Pancreas (tissue), 10 donors: ENCODE results near the gene NDC1. TPM values are rescaled to one million over a fixed set of nuclear protein-coding genes. Genes with fewer than 3 reads are reported as not detected.
A peak's percentile ranks its signal among the peaks of the same experiment; 100 is the strongest.
"Not testable (repeated sequence)": the region's sequence is repeated elsewhere in the genome, so short reads cannot be mapped to it uniquely, and the experiment has no call there.

Experiments
- ATAC-seq, 4 donors: fragments of 200-7000 bp; cut with Tn5 transposase; one replicate each; pipeline versions ENCODE4 v1.8.0 to v1.9.1; 2020; ENCODE audit warnings: mild to moderate bottlenecking in 4 of 4, moderate library complexity in 4 of 4
- DNase-seq, 6 donors: peaks; one replicate each; pipeline ENCODE4 v3.0.0-alpha.2; 2020
- FAIRE-seq: peaks from 2 replicates; lab custom pipeline; 2012; peaks lifted over from hg19 to GRCh38; lab: Jason Lieb, UNC
- H3K27ac ChIP-seq, 4 donors: fragments of 200-600 bp; sonication (generic); 1 replicate in 3 of 4; 2 replicates in 1 of 4; pipeline versions ENCODE4 v1.5.0 to v1.8.0; 2020
- H3K27me3 ChIP-seq, 4 donors: fragments of 200-600 bp; one replicate each; pipeline ENCODE4 v1.8.0; 2021
- H3K36me3 ChIP-seq, 3 donors: fragments of 200-600 bp; sonication (generic) in 1 of 3; one replicate each; pipeline versions ENCODE4 v1.5.0 to v1.8.0; 2020 to 2021
- H3K4me1 ChIP-seq, 3 donors: fragments of 200-600 bp; one replicate each; pipeline ENCODE4 v1.8.0; 2021
- H3K4me3 ChIP-seq, 4 donors: fragments of 200-600 bp; sonication (generic) in 2 of 4; one replicate each; pipeline versions ENCODE4 v1.5.0 to v1.8.0; 2020 to 2021
- H3K9me3 ChIP-seq, 4 donors: fragments of 200-600 bp; one replicate each; pipeline ENCODE4 v1.8.0; 2021
- WGBS, 2 donors: extraction: QIAGEN DNeasy Blood & Tissue Kit; methylation state at CpG; one replicate each; pipeline ENCODE4 v1.1.7; 2013; 5-methylcytosine and 5-hydroxymethylcytosine counted together
- intact Hi-C, 3 donors: fragments of 100-400 bp; cut with DNase I; formaldehyde crosslinking; loops; one replicate each; pipeline versions ENCODE4 v1.11.1 to v1.14.2; 2022
- polyA plus RNA-seq, 2 donors: library from polyadenylated mRNA; stranded (reverse); fragments of 200-250 nt; gene quantifications; one replicate each; pipeline ENCODE4 v1.2.3, GENCODE V29; 2013
- total RNA-seq, 6 donors: library from RNA; stranded (reverse); fragmentation: NEBNext Ultra II Directional in 4 of 6; extraction: Animal tissue kit (Norgen Biotek cat#: 25700) in 4 of 6; gene quantifications; one replicate each; pipeline versions ENCODE4 v1.2.1 to v1.2.4, GENCODE V29; 2021 to 2023
- TF ChIP-seq, protein P1 (sequence below), 4 donors: fragments of 200-600 bp; sonication (generic) in 3 of 4; IDR thresholded peaks; one replicate each; pipeline versions ENCODE4 v1.5.0 to v1.8.0; 2021; ENCODE audit warnings: antibody characterized with exemption in 4 of 4
- donor health status: healthy with polysubstance abuse.
- donor health status: DM: no; HTN: no; CAD: no; lungs with moderate emphysema.
- donor health status: DM: no; HTN: no; CAD: no.
- donor health status: control.
- donor health status: control.
- donor health status: Bipolar disorder and iron deficiency.
- donor health status: DM: yes; HTN: yes; CAD: no.
- donor health status: DM: no; HTN: no; CAD: no.
- donor health status: DM: no; HTN: no; CAD: no.
- donor health status: DM: yes; HTN: yes; CAD: no.

Gene NDC1, protein sequence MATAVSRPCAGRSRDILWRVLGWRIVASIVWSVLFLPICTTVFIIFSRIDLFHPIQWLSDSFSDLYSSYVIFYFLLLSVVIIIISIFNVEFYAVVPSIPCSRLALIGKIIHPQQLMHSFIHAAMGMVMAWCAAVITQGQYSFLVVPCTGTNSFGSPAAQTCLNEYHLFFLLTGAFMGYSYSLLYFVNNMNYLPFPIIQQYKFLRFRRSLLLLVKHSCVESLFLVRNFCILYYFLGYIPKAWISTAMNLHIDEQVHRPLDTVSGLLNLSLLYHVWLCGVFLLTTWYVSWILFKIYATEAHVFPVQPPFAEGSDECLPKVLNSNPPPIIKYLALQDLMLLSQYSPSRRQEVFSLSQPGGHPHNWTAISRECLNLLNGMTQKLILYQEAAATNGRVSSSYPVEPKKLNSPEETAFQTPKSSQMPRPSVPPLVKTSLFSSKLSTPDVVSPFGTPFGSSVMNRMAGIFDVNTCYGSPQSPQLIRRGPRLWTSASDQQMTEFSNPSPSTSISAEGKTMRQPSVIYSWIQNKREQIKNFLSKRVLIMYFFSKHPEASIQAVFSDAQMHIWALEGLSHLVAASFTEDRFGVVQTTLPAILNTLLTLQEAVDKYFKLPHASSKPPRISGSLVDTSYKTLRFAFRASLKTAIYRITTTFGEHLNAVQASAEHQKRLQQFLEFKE
- total RNA-seq (1 to 10 TPM; 1.6 to 7.4 (median 4.7) TPM), polyA plus RNA-seq (1 to 10 TPM; 1.8 to 3.5 TPM)

- ATAC-seq (peak; percentile 97 to 99 (median 97)), DNase-seq (peak; percentile 82 to 93 (median 89)), FAIRE-seq (peak; percentile 84)
- Histone ChIP-seq H3K4me1 (peaks cover 0 to 5% (median 0%) of the 10 kb centered on the region in 3 donors), H3K4me3 (peak within 1 kb of the TSS; percentile 60 to 85 (median 78)), H3K36me3 (no peaks in the 10 kb centered on the region), H3K27me3 (no peaks in the 10 kb centered on the region), H3K9me3 (no peaks in the 10 kb centered on the region), H3K27ac (peak within 1 kb of the TSS; percentile 89 to 98 (median 91))
- 0% methylated on average over 58 to 59 of the region's 59 CpGs for WGBS, 2 donors
- TF ChIP-seq, protein P1, sequence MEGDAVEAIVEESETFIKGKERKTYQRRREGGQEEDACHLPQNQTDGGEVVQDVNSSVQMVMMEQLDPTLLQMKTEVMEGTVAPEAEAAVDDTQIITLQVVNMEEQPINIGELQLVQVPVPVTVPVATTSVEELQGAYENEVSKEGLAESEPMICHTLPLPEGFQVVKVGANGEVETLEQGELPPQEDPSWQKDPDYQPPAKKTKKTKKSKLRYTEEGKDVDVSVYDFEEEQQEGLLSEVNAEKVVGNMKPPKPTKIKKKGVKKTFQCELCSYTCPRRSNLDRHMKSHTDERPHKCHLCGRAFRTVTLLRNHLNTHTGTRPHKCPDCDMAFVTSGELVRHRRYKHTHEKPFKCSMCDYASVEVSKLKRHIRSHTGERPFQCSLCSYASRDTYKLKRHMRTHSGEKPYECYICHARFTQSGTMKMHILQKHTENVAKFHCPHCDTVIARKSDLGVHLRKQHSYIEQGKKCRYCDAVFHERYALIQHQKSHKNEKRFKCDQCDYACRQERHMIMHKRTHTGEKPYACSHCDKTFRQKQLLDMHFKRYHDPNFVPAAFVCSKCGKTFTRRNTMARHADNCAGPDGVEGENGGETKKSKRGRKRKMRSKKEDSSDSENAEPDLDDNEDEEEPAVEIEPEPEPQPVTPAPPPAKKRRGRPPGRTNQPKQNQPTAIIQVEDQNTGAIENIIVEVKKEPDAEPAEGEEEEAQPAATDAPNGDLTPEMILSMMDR (IDR thresholded peaks at IDR 0.05): no peak
- intact Hi-C loops: no loop called here
These were observed at the start of gene NDC1 for GRCh38 chr1:53837924-53838653. Gene NDC1, minus strand, starts transcription at chr1:53838296. Its CDS starts 35 bp downstream, at chr1:53838261.

DNA sequence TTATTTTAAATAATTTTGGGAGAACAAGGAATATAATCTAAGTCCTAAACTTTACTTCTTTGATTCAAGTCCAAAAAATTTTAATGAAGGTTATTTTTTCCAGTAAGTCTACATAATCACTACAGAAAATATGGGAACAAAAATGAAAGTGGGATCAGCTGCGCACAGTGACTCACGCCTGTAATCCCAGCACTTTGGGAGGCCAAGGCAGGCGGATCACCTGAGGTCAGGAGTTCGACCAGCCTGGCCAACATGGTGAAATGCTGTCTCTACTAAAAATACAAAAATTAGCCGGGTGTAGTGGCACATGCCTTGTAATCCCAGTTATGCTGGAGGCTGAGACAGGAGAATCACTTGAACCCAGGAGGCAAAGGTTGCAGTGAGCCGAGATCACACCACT lies 45.5 kb upstream of the NDC1 start:
- not testable (repeated sequence) for DNase-seq, H3K4me3 ChIP-seq, H3K4me1 ChIP-seq, ATAC-seq, FAIRE-seq, H3K9me3 ChIP-seq, H3K27me3 ChIP-seq, H3K36me3 ChIP-seq, H3K27ac ChIP-seq
- WGBS, 2 donors: 93 to 96% methylated on average over 6 of the region's 6 CpGs
- intact Hi-C loops: loop anchor here in 1 of 3 donors (5.0 kb wide), 1 partner anchor 79 kb away; no protein-coding TSS in a partner anchor

- not testable (repeated sequence) for H3K9me3 ChIP-seq, H3K4me3 ChIP-seq, DNase-seq, H3K27me3 ChIP-seq, ATAC-seq, FAIRE-seq, H3K27ac ChIP-seq, H3K4me1 ChIP-seq
- WGBS, 2 donors: 96 to 98% methylated on average over 2 of the region's 2 CpGs
- intact Hi-C loops: loop anchor here in 1 of 3 donors (5.0 kb wide), 1 partner anchor 80 kb away; no protein-coding TSS in a partner anchor
- peaks cover 0 to 14% (median 5%) of the 10 kb centered on the region in 3 donors for H3K36me3 ChIP-seq
These were observed 43.8 kb upstream of the NDC1 start for GRCh38 chr1:53881853-53882252.

DNA sequence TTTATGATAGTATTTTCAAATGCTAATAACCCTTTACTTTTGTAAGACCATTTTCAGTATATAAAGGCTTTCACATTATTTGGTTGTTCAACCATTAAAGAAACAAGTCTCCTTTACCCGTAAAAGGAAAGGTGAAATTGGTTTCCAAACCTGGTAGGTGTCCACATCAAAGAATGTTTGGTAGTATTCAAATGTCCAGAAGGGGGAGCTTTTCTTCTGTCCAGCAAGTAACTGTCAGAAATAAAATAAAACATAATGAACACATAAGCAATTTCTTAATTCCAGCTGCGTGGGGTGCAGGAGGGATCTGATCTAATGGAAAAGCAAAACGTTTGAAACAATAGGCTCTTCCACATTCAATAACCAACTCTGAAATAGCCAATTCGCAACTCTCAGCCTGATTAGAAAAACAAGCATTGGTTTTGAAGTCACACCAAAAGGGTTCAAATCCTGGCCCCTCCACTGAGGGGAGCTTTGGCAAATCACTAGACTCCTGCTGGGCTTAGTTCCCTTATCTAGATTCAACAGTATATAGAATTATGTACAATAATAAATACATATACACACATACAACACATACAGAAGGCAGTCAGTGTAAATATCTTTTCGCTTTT lies 40.5 kb upstream of the NDC1 start:
- 41 to 42% methylated on average over 5 of the region's 5 CpGs for WGBS, 2 donors
- no peak overlapping the region for H3K4me3 ChIP-seq
- H3K4me1 ChIP-seq: no peaks in the 10 kb centered on the region
- intact Hi-C loops: loop anchor here in 1 of 3 donors (10.0 kb wide), 1 partner anchor 936 kb away; no protein-coding TSS in a partner anchor
- FAIRE-seq (no peak), ATAC-seq (peak in 3 of 4 donors; percentile 57 to 74 (median 58)), DNase-seq (no peak)
- H3K36me3 ChIP-seq: peaks cover 0 to 14% (median 5%) of the 10 kb centered on the region in 3 donors
- no peaks in the 10 kb centered on the region for H3K27me3 ChIP-seq
- TF ChIP-seq, protein P1 (IDR thresholded peaks at IDR 0.05): peak in 3 of 4 donors; percentile 18 to 54 (median 44)
- no peaks in the 10 kb centered on the region for H3K9me3 ChIP-seq
- no peak overlapping the region for H3K27ac ChIP-seq

DNA sequence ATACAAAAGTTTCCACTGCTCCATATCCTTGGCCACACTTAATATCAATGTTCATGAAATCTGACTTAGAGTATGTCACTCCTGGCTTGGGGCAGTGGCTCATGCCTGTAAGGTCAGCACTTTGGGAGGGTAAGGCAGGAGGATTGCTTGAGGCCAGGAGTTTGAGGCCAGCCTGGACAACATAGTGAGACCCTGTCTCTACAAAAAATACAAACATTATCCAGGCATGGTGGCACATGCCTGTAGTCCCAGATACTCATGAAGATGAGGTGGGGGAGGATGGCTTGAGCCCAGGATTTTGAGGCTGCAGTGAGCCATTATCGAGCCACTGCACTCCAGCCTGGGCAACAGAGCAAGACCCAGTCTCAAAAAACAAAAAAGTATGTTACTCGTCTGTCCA lies 37.1 kb upstream of the NDC1 start:
- not testable (repeated sequence) for H3K27ac ChIP-seq, H3K4me1 ChIP-seq, FAIRE-seq, H3K4me3 ChIP-seq, DNase-seq, H3K9me3 ChIP-seq, ATAC-seq, H3K27me3 ChIP-seq
- 84 to 94% methylated on average over 2 of the region's 2 CpGs for WGBS, 2 donors
- H3K36me3 ChIP-seq: peaks cover 0 to 19% (median 4%) of the 10 kb centered on the region in 3 donors
- intact Hi-C loops: loop anchor here in 1 of 3 donors (10.0 kb wide), 1 partner anchor 940 kb away; no protein-coding TSS in a partner anchor
